Activated CD8-positive, alpha-beta memory T cell treated with anti-CD3 and anti-CD28 coated beads, Interleukin-2, amount 10 ng/mL, durations not matched to agents 7 days and 5 days (primary cell): Measurements from ENCODE around the gene KIAA1191. TPM values are rescaled to one million over a fixed set of nuclear protein-coding genes. Genes with fewer than 3 reads are reported as not detected.
"Not testable (repeated sequence)": the region's sequence is repeated elsewhere in the genome, so short reads cannot be mapped to it uniquely, and the experiment has no call there.

ENCODE experiments used
- ATAC-seq: fragments of 150-1000 bp; cut with Tn5 transposase; one replicate; pipeline ENCODE4 v1.10.0; 2021; ENCODE audit warnings: moderate library complexity
- CTCF ChIA-PET: fragments of 350-600 bp; sonication (Branson Sonifier 250); formaldehyde crosslinking; loops from one replicate; lab custom pipeline; 2021; ENCODE audit warnings: antibody characterized with exemption; lab: Charles Lee
- DNase-seq: peaks from one replicate; pipeline ENCODE4 v3.0.0-alpha.2; 2020
- H3K27ac Mint-ChIP-seq: one replicate; pipeline ENCODE4 v1.8.0; 2021; ENCODE audit warnings: mild to moderate bottlenecking, mixed read lengths
- H3K27me3 Mint-ChIP-seq: one replicate; pipeline ENCODE4 v1.8.0; 2021; ENCODE audit warnings: mixed read lengths
- H3K36me3 Mint-ChIP-seq: one replicate; pipeline ENCODE4 v1.8.0; 2021; ENCODE audit warnings: mild to moderate bottlenecking, mixed read lengths
- H3K4me1 Mint-ChIP-seq: one replicate; pipeline ENCODE4 v1.8.0; 2021; ENCODE audit warnings: mixed read lengths
- H3K4me3 Mint-ChIP-seq: one replicate; pipeline ENCODE4 v1.8.0; 2021; ENCODE audit warnings: mild to moderate bottlenecking, moderate library complexity, mixed read lengths
- H3K9me3 Mint-ChIP-seq: one replicate; pipeline ENCODE4 v1.8.0; 2022; ENCODE audit warnings: low read depth, mixed read lengths
- total RNA-seq, 2 experiments: library from RNA; stranded (reverse); gene quantifications; one replicate each; pipeline ENCODE4 v1.2.3, GENCODE V29; 2021

Gene KIAA1191
- 10 to 100 TPM; 50.0 to 53.1 TPM for total RNA-seq

- peak within 1 kb of the TSS; percentile 98 for H3K27ac Mint-ChIP-seq
- no peaks in the 10 kb centered on the region for H3K9me3 Mint-ChIP-seq
- DNase-seq = peak; percentile 98
- CTCF ChIA-PET = interaction anchor here (1.2 to 1.7 kb wide), 6 partner anchors 27 to 235 kb away, joined by 3 to 8 read pairs (median 6); partner anchors contain the start of genes CLTB, FAF2, HIGD2A and NOP16
- H3K4me1 Mint-ChIP-seq = peaks cover 36% of the 10 kb centered on the region
- H3K4me3 Mint-ChIP-seq = peak within 1 kb of the TSS; percentile 96
- no peaks in the 10 kb centered on the region for H3K27me3 Mint-ChIP-seq
- peaks cover 18% of the 10 kb centered on the region for H3K36me3 Mint-ChIP-seq
- peak; percentile 91 for ATAC-seq
These were observed at the start of gene KIAA1191 for GRCh38 chr5:176361437-176362232. Gene KIAA1191 (minus strand): TSS chr5:176361764. CDS start chr5:176359508, 2,256 bp downstream.

GRCh38 chr5:176410486-176411180 lies 49.1 kb upstream of the KIAA1191 start:
- peaks cover 1% of the 10 kb centered on the region for H3K36me3 Mint-ChIP-seq
- DNase-seq = no peak
- peaks cover 15% of the 10 kb centered on the region for H3K4me1 Mint-ChIP-seq
- ATAC-seq = no peak
- no peak overlapping the region for H3K4me3 Mint-ChIP-seq
- H3K9me3 Mint-ChIP-seq = no peaks in the 10 kb centered on the region
- no peak overlapping the region for H3K27ac Mint-ChIP-seq
- CTCF ChIA-PET = interaction anchor here (1.6 kb wide), 1 partner anchor 38 kb away, joined by 4 read pairs; the partner anchor contains the start of gene FAF2
- H3K27me3 Mint-ChIP-seq = no peaks in the 10 kb centered on the region

GRCh38 chr5:176409765-176410164 lies 48.2 kb upstream of the KIAA1191 start:
- CTCF ChIA-PET = interaction anchor here (1.0 to 1.6 kb wide), 2 partner anchors 38 to 238 kb away, joined by 3 to 4 read pairs; partner anchors contain the start of genes FAF2 and TSPAN17
- peaks cover 1% of the 10 kb centered on the region for H3K36me3 Mint-ChIP-seq

GRCh38 chr5:176408590-176408989 lies 47.0 kb upstream of the KIAA1191 start:
- Mint-ChIP-seq H3K9me3 (no peaks in the 10 kb centered on the region), H3K36me3 (peaks cover 1% of the 10 kb centered on the region), H3K4me3 (no peak overlapping the region), H3K4me1 (peaks cover 3% of the 10 kb centered on the region), H3K27ac (no peak overlapping the region), H3K27me3 (no peaks in the 10 kb centered on the region)
- DNase-seq (no peak), ATAC-seq (no peak)
- CTCF ChIA-PET = interaction anchor here (1.0 to 1.1 kb wide), 2 partner anchors 74 to 239 kb away, joined by 3 read pairs; partner anchors contain the start of gene TSPAN17

More at GRCh38 chr5:176409765-176410164, 48.2 kb upstream of the KIAA1191 start:
- H3K4me3 Mint-ChIP-seq = no peak overlapping the region
- H3K27me3 Mint-ChIP-seq = no peaks in the 10 kb centered on the region
- H3K4me1 Mint-ChIP-seq = peaks cover 8% of the 10 kb centered on the region
- H3K9me3 Mint-ChIP-seq = no peaks in the 10 kb centered on the region
- DNase-seq (no peak), ATAC-seq (no peak)
- H3K27ac Mint-ChIP-seq = no peak overlapping the region

GRCh38 chr5:176408252-176408573 lies 46.6 kb upstream of the KIAA1191 start:
- not testable (repeated sequence) for H3K4me1 Mint-ChIP-seq, H3K27ac Mint-ChIP-seq, H3K4me3 Mint-ChIP-seq, ATAC-seq, H3K36me3 Mint-ChIP-seq, DNase-seq, H3K27me3 Mint-ChIP-seq, H3K9me3 Mint-ChIP-seq
- CTCF ChIA-PET = interaction anchor here (1.1 to 4.5 kb wide), 3 partner anchors 8 to 73 kb away, joined by 3 to 28 read pairs (median 3); partner anchors contain the start of gene CLTB

- CTCF ChIA-PET = interaction anchor here (0.8 to 4.5 kb wide), 5 partner anchors 9 to 678 kb away, joined by 3 to 28 read pairs (median 3); partner anchors contain the start of gene CLTB
- Mint-ChIP-seq H3K36me3 (peaks cover 1% of the 10 kb centered on the region), H3K4me3 (no peak overlapping the region), H3K4me1 (peaks cover 3% of the 10 kb centered on the region), H3K9me3 (no peaks in the 10 kb centered on the region), H3K27me3 (no peaks in the 10 kb centered on the region), H3K27ac (no peak overlapping the region)
- ATAC-seq = no peak
- DNase-seq = no peak
These were observed 46.1 kb upstream of the KIAA1191 start for GRCh38 chr5:176407456-176408251.

GRCh38 chr5:176406436-176407052 lies 45.0 kb upstream of the KIAA1191 start:
- DNase-seq = no peak
- CTCF ChIA-PET = interaction anchor here (0.8 to 4.5 kb wide), 5 partner anchors 10 to 677 kb away, joined by 3 to 28 read pairs (median 3); partner anchors contain the start of genes CLTB and FAF2
- Mint-ChIP-seq H3K27ac (no peak overlapping the region), H3K4me1 (no peaks in the 10 kb centered on the region), H3K36me3 (peaks cover 1% of the 10 kb centered on the region), H3K4me3 (no peak overlapping the region), H3K27me3 (no peaks in the 10 kb centered on the region), H3K9me3 (no peaks in the 10 kb centered on the region)
- no peak for ATAC-seq

- Mint-ChIP-seq H3K36me3 (peaks cover 1% of the 10 kb centered on the region), H3K4me1 (no peaks in the 10 kb centered on the region), H3K27ac (no peak overlapping the region), H3K9me3 (no peaks in the 10 kb centered on the region), H3K27me3 (no peaks in the 10 kb centered on the region), H3K4me3 (no peak overlapping the region)
- ATAC-seq (no peak), DNase-seq (no peak)
- CTCF ChIA-PET = interaction anchor here (0.8 to 4.5 kb wide), 3 partner anchors 11 to 255 kb away, joined by 3 to 28 read pairs (median 3); partner anchors contain the start of genes CLTB and FAF2
These were observed 44.3 kb upstream of the KIAA1191 start for GRCh38 chr5:176405656-176406435.

- ATAC-seq (no peak), DNase-seq (no peak)
- Mint-ChIP-seq H3K27ac (no peak overlapping the region), H3K4me3 (no peak overlapping the region), H3K4me1 (no peaks in the 10 kb centered on the region), H3K9me3 (no peaks in the 10 kb centered on the region), H3K27me3 (no peaks in the 10 kb centered on the region), H3K36me3 (peaks cover 3% of the 10 kb centered on the region)
- CTCF ChIA-PET = no interaction called here
These were observed 40.0 kb upstream of the KIAA1191 start for GRCh38 chr5:176401281-176402205.

GRCh38 chr5:176400382-176401156 lies 39.0 kb upstream of the KIAA1191 start:
- Mint-ChIP-seq H3K27ac (no peak overlapping the region), H3K4me1 (no peaks in the 10 kb centered on the region), H3K9me3 (no peaks in the 10 kb centered on the region), H3K4me3 (no peak overlapping the region), H3K36me3 (peaks cover 3% of the 10 kb centered on the region), H3K27me3 (no peaks in the 10 kb centered on the region)
- CTCF ChIA-PET = no interaction called here
- DNase-seq (no peak), ATAC-seq (no peak)
